Adipose tissue (tissue), 3 donors: ENCODE data around the gene PPM1H. TPM values are rescaled to one million over a fixed set of nuclear protein-coding genes. Genes with fewer than 3 reads are reported as not detected.

Source experiments
- H3K27ac ChIP-seq: one replicate; pipeline ENCODE4 v1.5.1; 2013; ENCODE audit warnings: low read depth, low read length
- WGBS, 3 donors: extraction: QIAGEN DNeasy Blood & Tissue Kit; methylation state at CpG; one replicate each; pipeline ENCODE4 v1.1.7; 2013; 5-methylcytosine and 5-hydroxymethylcytosine counted together
- polyA plus RNA-seq, 3 donors: library from polyadenylated mRNA; stranded (reverse); fragments of 200-250 nt; gene quantifications; one replicate each; pipeline ENCODE4 v1.2.3, GENCODE V29; 2013
- donor health status: healthy with polysubstance abuse.
- donor health status: Bipolar disorder and iron deficiency.
- donor health status: healthy.

PPM1H gene
- polyA plus RNA-seq, 3 donors = 0.56 to 1.9 (median 1.5) TPM

GRCh38 chr12:62717643-62718042 lies 217.3 kb downstream of the PPM1H start:
- WGBS, 3 donors = 89 to 97% (median 90%) methylated on average over 1 of the region's 1 CpG
- no peak overlapping the region for H3K27ac ChIP-seq

DNA sequence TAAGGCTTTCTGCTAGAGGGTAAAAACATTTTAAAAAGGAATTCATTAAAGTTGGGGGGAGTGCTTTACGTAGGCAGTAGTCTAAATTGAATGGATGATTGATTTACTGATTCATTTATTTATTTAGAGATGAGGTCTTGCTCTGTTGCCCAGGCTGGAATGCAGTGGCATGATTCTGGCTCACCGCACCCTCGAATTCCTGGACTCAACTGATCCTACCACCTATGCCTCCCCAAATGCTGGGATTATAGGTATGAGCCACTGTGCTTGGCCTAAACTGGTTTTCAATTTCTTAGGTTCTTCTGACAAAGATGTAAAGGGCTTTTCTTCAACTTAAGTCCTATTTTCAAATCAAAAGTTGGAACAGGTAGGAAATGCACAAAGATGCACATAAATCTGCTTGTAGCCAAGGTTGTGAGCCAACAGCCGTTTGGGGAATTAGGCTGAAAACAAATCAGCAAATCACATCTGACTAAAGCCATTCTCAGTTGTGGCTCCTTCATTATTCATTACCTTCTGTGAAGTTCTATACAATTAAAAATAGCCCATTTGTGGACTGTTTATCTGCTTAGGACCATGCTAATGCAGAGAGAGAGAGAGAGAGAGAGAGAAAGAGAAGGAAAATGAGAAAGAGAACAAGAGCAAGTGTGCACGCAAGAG lies 218.0 kb downstream of the PPM1H start:
- 65 to 90% (median 86%) methylated on average over 5 of the region's 5 CpGs for WGBS, 3 donors
- no peak overlapping the region for H3K27ac ChIP-seq

DNA sequence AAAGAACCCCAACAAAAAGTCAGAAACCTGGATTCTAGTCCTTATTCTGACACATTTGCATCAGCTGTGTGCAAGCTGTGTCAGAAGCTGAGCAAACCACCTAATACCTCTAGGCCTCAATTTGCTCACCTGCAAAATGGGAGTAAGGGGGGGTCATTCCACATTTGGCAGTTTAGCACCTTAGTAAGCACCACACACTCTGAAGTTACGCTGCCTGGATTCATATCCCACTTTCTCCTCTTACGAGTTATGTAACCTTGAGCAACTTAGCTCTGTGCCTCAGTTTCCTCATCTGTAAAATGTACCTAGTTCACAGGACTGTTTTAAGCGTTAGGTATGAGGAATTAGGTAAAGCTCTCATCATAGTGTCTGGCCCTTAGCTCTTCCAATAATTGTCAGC lies 218.9 kb downstream of the PPM1H start:
- 79 to 99% (median 95%) methylated on average over 3 of the region's 3 CpGs for WGBS, 3 donors
- H3K27ac ChIP-seq = no peak overlapping the region

GRCh38 chr12:62714774-62715721 lies 219.9 kb downstream of the PPM1H start:
- H3K27ac ChIP-seq = no peak overlapping the region
- 61 to 79% (median 62%) methylated on average over 14 of the region's 14 CpGs for WGBS, 3 donors

DNA sequence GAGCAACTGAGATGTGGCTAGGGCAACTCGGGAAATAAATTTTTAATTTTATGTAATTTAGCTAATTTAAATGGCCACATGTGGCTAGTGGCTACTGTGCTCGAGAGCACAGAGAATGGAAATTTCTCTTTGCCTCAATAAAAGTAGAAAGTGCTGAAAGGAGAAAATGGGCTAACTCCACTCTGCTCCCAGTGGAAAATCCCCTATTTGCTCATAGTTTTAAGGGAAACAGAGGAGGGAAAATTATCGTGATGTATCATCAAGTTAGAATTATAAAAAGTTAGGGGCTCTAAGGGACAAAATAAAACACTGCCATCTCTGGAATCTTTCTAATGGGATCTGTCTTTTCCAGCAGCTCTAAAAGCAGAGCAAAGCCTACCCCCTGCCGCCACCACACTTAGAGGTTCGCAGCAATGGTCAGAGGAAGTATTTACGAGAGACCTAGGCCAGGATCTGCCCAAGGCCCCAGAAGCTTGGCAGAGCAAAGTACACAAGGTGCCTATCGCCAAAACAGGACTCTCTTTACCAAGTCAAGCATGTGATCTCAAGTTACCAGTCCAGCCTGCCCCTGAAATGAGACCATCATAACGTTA lies 220.7 kb downstream of the PPM1H start:
- H3K27ac ChIP-seq = no peak overlapping the region
- 63 to 79% (median 79%) methylated on average over 8 of the region's 8 CpGs for WGBS, 3 donors

- H3K27ac ChIP-seq = no peak overlapping the region
- 97 to 100% (median 98%) methylated on average over 4 of the region's 4 CpGs for WGBS, 3 donors
Measured at GRCh38 chr12:62713723-62714122, 221.2 kb downstream of the PPM1H start.

- no peak overlapping the region for H3K27ac ChIP-seq
Measured at GRCh38 chr12:62712681-62713573, 222.0 kb downstream of the PPM1H start.

GRCh38 chr12:62711631-62712241 lies 223.2 kb downstream of the PPM1H start:
- H3K27ac ChIP-seq = no peak overlapping the region
- 79 to 86% (median 84%) methylated on average over 10 of the region's 10 CpGs for WGBS, 3 donors

More at GRCh38 chr12:62712681-62713573, 222.0 kb downstream of the PPM1H start:
- 66 to 82% (median 69%) methylated on average over 8 of the region's 8 CpGs for WGBS, 3 donors

GRCh38 chr12:62709311-62709710 lies 225.6 kb downstream of the PPM1H start:
- no peak overlapping the region for H3K27ac ChIP-seq
- WGBS, 3 donors = 41 to 82% (median 54%) methylated on average over 2 of the region's 2 CpGs

DNA sequence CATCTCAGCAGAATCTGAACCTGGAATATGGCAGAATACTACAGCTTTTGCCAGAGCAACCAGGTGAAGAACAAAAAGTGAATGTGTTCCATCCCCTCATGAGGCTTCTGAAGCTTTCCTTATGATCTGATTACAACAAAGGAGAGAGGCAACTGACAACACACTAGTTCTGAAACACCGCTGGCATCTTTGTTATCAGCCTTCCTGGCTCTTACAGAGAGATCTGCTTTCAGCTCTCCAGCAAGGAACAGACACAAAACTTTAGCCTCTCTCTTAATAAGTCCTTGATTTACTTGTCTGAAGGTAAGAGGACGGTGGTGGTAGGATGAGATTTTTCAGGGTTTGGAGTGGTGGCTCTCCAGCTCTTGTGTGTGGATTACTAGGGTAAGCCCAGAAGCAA lies 227.0 kb downstream of the PPM1H start:
- H3K27ac ChIP-seq = no peak overlapping the region
- 96 to 98% (median 98%) methylated on average over 2 of the region's 2 CpGs for WGBS, 3 donors

DNA sequence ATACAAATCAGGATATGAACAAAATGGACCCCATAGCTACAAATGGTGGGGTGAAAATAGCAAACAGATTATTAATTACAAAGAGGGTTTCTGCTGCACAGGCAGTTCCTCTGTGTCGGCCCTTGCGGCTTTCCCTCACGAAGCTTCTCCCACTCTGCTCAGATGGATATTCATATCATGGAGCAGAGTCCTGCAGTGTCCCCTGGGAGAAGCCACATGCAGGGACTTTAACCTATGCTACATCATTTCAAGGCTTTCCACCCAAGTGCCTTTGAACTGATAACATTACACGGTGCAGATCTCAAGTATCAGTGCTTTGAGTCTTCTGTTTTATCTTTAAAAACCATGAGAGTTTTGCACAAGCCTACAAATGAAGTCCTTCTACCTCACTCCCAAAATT lies 229.1 kb downstream of the PPM1H start:
- WGBS, 3 donors = 83 to 93% (median 91%) methylated on average over 4 of the region's 4 CpGs

GRCh38 chr12:62703011-62703380 lies 232.0 kb downstream of the PPM1H start:
- WGBS, 3 donors = 22 to 69% (median 30%) methylated on average over 4 of the region's 4 CpGs
- H3K27ac ChIP-seq = no peak overlapping the region

More for the DNA sequence above, 229.1 kb downstream of the PPM1H start:
- no peak overlapping the region for H3K27ac ChIP-seq

DNA sequence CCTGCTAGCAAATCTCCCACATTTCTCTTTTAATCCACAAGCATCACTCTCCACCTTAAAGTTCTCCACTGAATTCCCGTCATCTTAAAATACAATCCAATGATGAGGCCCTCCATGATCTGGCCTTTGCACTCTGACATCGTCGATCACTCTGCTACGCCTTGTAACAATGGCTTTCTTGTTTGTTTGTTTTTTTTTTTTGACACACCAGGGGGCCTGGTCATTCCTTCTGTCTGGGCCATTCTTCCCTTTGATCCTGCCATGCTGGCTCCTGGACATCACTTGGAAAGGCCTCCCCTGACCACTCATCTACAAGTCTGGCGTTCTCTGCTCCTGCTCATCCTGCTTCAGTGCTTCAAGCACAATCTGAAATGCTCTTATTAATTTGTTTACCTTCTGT lies 233.5 kb downstream of the PPM1H start:
- 76 to 93% (median 89%) methylated on average over 5 of the region's 5 CpGs for WGBS, 3 donors
- no peak overlapping the region for H3K27ac ChIP-seq

- 90 to 95% (median 94%) methylated on average over 5 of the region's 5 CpGs for WGBS, 3 donors
- H3K27ac ChIP-seq = no peak overlapping the region
Measured at GRCh38 chr12:62700091-62700880, 234.7 kb downstream of the PPM1H start.

- H3K27ac ChIP-seq = no peak overlapping the region
Measured at GRCh38 chr12:62698701-62699101, 236.2 kb downstream of the PPM1H start.

GRCh38 chr12:62697893-62698292 lies 237.1 kb downstream of the PPM1H start:
- WGBS, 3 donors = 44 to 86% (median 79%) methylated on average over 1 of the region's 1 CpG
- H3K27ac ChIP-seq = no peak overlapping the region

GRCh38 chr12:62695696-62696095 lies 239.3 kb downstream of the PPM1H start:
- no peak overlapping the region for H3K27ac ChIP-seq
- WGBS, 3 donors = 84 to 98% (median 96%) methylated on average over 2 of the region's 2 CpGs
